ENCODE measurements around the gene PRSS16. TPM values are rescaled to one million over a fixed set of nuclear protein-coding genes. Genes with fewer than 3 reads are reported as not detected.

PRSS16 gene
- total RNA-seq, 1 donor from 2014 or later, result 0.64 TPM

DNA sequence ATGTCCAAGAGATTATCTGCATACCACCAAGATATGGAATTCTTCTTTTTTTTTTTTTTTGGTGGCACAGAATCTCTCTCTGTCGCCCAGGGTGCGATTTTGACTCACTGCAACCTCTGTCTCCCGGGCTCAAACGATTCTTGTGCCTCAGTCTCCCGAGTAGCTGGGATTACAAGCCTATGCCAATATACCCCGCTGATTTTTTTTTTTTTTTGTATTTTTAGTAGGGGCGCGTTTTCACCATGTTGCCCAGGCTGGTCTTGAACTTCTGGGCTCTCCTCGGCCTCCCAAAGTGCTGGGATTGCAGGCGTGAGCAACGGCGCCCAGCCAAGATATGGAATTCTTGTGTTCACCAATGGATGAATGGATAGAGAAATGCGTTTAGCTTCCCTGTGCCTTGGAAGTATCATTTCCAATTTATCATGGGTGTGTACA, 33.6 kb downstream of the PRSS16 start:
- Mint-ChIP-seq H3K36me3 (ENCODE audit: unreplicated experiment) (peaks cover 5% of the 10 kb centered on the region), H3K27ac (ENCODE audit: unreplicated experiment) (no peak overlapping the region), H3K4me1 (ENCODE audit: low read depth, unreplicated experiment) (peaks cover 4% of the 10 kb centered on the region), H3K27me3 (ENCODE audit: unreplicated experiment) (peaks cover 10% of the 10 kb centered on the region), H3K4me3 (ENCODE audit: unreplicated experiment) (peak overlapping the region; percentile 88), H3K9me3 (ENCODE audit: unreplicated experiment) (peaks cover 7% of the 10 kb centered on the region)
- no peak for TF ChIP-seq CTCF (IDR thresholded peaks at IDR 0.05; ENCODE audit: partially characterized antibody, unreplicated experiment)
- DNase-seq, result no peak

- Mint-ChIP-seq H3K4me3 (ENCODE audit: unreplicated experiment) (peak overlapping the region; percentile 88), H3K36me3 (ENCODE audit: unreplicated experiment) (peaks cover 5% of the 10 kb centered on the region), H3K9me3 (ENCODE audit: unreplicated experiment) (peaks cover 7% of the 10 kb centered on the region), H3K27ac (ENCODE audit: unreplicated experiment) (no peak overlapping the region), H3K27me3 (ENCODE audit: unreplicated experiment) (peaks cover 8% of the 10 kb centered on the region), H3K4me1 (ENCODE audit: low read depth, unreplicated experiment) (peaks cover 4% of the 10 kb centered on the region)
- no peak for TF ChIP-seq CTCF (IDR thresholded peaks at IDR 0.05; ENCODE audit: partially characterized antibody, unreplicated experiment)
- DNase-seq, result no peak
Measured at GRCh38 chr6:27281569-27281968, 34.1 kb downstream of the PRSS16 start.

DNA sequence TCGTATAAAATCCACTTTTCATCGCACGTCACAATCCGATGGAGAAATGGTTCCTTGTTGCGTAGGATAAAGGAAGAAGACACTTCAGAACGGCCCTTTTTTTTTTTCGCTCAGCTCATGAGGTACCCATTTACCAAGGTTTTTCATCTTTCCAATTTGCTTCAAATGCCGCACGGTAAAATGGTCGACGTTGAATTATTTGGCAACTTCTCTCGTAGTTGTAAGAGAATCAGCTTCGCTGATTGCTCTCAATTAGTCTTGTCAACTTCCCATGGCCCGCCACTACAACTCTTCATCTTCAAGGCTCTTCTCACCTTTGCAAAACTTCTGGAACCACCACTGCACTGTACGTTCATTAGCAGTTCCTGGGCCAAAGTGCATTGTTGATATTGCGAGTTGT, 35.8 kb downstream of the PRSS16 start:
- DNase-seq, result no peak
- Mint-ChIP-seq H3K27ac (ENCODE audit: unreplicated experiment) (no peak overlapping the region), H3K27me3 (ENCODE audit: unreplicated experiment) (peaks cover 11% of the 10 kb centered on the region), H3K9me3 (ENCODE audit: unreplicated experiment) (peaks cover 11% of the 10 kb centered on the region), H3K4me3 (ENCODE audit: unreplicated experiment) (no peak overlapping the region), H3K36me3 (ENCODE audit: unreplicated experiment) (peaks cover 5% of the 10 kb centered on the region), H3K4me1 (ENCODE audit: low read depth, unreplicated experiment) (peaks cover 9% of the 10 kb centered on the region)
- TF ChIP-seq CTCF (IDR thresholded peaks at IDR 0.05; ENCODE audit: partially characterized antibody, unreplicated experiment), result no peak

GRCh38 chr6:27286141-27286540, 38.6 kb downstream of the PRSS16 start:
- Mint-ChIP-seq H3K36me3 (ENCODE audit: unreplicated experiment) (peaks cover 5% of the 10 kb centered on the region), H3K9me3 (ENCODE audit: unreplicated experiment) (peaks cover 6% of the 10 kb centered on the region), H3K27ac (ENCODE audit: unreplicated experiment) (no peak overlapping the region), H3K4me3 (ENCODE audit: unreplicated experiment) (no peak overlapping the region), H3K27me3 (ENCODE audit: unreplicated experiment) (peaks cover 19% of the 10 kb centered on the region), H3K4me1 (ENCODE audit: low read depth, unreplicated experiment) (peaks cover 15% of the 10 kb centered on the region)
- no peak for TF ChIP-seq CTCF (IDR thresholded peaks at IDR 0.05; ENCODE audit: partially characterized antibody, unreplicated experiment)
- no peak for DNase-seq

- Mint-ChIP-seq H3K27me3 (ENCODE audit: unreplicated experiment) (peaks cover 22% of the 10 kb centered on the region), H3K4me1 (ENCODE audit: low read depth, unreplicated experiment) (peaks cover 15% of the 10 kb centered on the region), H3K27ac (ENCODE audit: unreplicated experiment) (no peak overlapping the region)
Measured at GRCh38 chr6:27287751-27288135, 40.2 kb downstream of the PRSS16 start.

More at GRCh38 chr6:27287751-27288135, 40.2 kb downstream of the PRSS16 start:
- Mint-ChIP-seq H3K4me3 (ENCODE audit: unreplicated experiment) (peak overlapping the region; percentile 85), H3K36me3 (ENCODE audit: unreplicated experiment) (peaks cover 6% of the 10 kb centered on the region), H3K9me3 (ENCODE audit: unreplicated experiment) (peaks cover 6% of the 10 kb centered on the region)
- no peak for TF ChIP-seq CTCF (IDR thresholded peaks at IDR 0.05; ENCODE audit: partially characterized antibody, unreplicated experiment)
- DNase-seq, result no peak
